ENCODE data around the gene GLO1.

GLO1 gene

DNA sequence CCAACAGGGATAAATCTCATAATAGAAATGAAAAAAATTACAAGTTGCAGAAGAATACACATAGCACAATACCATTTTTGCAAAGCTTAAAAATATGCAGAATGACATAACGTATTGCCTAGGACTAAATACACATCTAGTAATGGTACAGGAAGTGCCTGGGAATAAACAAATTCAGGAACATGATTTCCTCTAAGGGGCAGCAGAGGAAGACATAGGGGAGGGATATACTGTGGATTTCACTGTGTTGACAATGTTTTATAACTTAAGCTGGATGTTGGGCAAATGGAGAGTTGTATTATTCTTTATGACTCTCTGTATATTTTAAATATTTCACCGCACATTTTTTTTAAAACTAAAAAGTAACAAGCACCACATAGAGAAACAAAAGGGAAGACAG, 5.6 kb upstream of the GLO1 start:
- no peak for TF ChIP-seq SIN3A (IDR thresholded peaks at IDR 0.05; ENCODE audit: borderline replicate concordance, insufficient read depth, low read length)
- no peak for TF ChIP-seq POLR2AphosphoS5 (IDR thresholded peaks at IDR 0.05; ENCODE audit: low read depth, low read length)
- TF ChIP-seq, protein P1, sequence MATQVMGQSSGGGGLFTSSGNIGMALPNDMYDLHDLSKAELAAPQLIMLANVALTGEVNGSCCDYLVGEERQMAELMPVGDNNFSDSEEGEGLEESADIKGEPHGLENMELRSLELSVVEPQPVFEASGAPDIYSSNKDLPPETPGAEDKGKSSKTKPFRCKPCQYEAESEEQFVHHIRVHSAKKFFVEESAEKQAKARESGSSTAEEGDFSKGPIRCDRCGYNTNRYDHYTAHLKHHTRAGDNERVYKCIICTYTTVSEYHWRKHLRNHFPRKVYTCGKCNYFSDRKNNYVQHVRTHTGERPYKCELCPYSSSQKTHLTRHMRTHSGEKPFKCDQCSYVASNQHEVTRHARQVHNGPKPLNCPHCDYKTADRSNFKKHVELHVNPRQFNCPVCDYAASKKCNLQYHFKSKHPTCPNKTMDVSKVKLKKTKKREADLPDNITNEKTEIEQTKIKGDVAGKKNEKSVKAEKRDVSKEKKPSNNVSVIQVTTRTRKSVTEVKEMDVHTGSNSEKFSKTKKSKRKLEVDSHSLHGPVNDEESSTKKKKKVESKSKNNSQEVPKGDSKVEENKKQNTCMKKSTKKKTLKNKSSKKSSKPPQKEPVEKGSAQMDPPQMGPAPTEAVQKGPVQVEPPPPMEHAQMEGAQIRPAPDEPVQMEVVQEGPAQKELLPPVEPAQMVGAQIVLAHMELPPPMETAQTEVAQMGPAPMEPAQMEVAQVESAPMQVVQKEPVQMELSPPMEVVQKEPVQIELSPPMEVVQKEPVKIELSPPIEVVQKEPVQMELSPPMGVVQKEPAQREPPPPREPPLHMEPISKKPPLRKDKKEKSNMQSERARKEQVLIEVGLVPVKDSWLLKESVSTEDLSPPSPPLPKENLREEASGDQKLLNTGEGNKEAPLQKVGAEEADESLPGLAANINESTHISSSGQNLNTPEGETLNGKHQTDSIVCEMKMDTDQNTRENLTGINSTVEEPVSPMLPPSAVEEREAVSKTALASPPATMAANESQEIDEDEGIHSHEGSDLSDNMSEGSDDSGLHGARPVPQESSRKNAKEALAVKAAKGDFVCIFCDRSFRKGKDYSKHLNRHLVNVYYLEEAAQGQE (IDR thresholded peaks at IDR 0.05; ENCODE audit: insufficient read depth in 1 of 2, low read depth in 2 of 2, low read length in 2 of 2) = no peak
- no peak for TF ChIP-seq TAF1 (IDR thresholded peaks at IDR 0.05; ENCODE audit: borderline replicate concordance, insufficient read depth, low read length)

DNA sequence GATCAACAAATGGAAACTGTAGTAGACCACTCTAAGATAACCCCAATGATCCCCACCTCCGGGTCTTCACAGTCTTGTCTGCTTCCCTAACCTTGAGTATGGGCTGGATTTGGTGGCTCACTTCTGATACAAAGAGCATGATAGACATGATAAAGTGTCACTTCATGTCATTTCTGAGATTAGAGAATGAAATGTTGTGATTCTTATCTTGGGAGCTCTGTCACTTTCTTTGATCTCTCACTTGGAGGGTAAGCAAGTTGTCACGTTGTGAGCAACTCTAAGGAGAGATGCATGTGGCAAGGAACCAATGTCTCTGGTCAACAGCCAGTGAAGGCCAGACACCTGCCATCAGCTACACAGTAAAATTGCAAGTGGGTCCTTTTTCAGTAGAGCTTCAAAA, 3.0 kb upstream of the GLO1 start:
- TF ChIP-seq SIN3A (IDR thresholded peaks at IDR 0.05; ENCODE audit: borderline replicate concordance, insufficient read depth, low read length) = no peak
- no peak for TF ChIP-seq POLR2AphosphoS5 (IDR thresholded peaks at IDR 0.05; ENCODE audit: low read depth, low read length)
- TF ChIP-seq FOXP2 (optimal IDR thresholded peaks at IDR 0.05; ENCODE audit: borderline replicate concordance, extremely low read depth, extremely low read length, insufficient read depth) = no peak
- TF ChIP-seq, protein P1 (IDR thresholded peaks at IDR 0.05; ENCODE audit: insufficient read depth in 1 of 2, low read depth in 2 of 2, low read length in 2 of 2) = no peak
- TF ChIP-seq TAF1 (IDR thresholded peaks at IDR 0.05; ENCODE audit: borderline replicate concordance, insufficient read depth, low read length) = no peak

DNA sequence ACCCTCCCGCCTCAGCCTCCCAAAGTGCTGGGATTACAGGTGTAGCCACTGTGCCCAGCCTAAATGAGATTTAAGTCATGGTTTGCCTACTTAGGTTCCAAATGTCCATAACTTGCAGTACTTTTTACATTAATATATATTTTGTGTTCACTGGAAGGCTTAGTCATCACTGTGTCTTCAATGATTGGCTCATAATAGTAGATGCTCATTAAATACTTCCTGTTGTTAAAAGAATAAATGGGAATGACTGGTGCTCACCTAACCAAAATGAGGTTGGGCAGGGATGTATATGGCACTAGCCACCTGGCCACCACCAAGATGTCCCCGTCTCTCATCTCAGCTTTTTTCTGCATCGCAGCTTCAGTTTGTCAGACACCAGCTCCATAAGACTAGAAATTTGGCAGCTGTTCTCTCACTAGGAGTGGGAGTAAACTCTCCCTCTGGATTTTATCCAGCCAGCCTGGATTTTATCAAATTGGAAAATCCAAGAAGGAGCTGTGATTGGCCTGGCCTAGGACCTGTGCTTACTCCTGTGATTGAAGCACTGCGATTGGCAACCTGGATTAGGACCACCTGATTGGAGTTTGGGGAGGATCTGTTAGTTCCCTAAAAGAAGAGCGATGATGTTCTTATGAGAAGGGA, 1.1 kb upstream of the GLO1 start:
- TF ChIP-seq, protein P1 (IDR thresholded peaks at IDR 0.05; ENCODE audit: insufficient read depth in 1 of 2, low read depth in 2 of 2, low read length in 2 of 2) = no peak
- TF ChIP-seq TAF1 (IDR thresholded peaks at IDR 0.05; ENCODE audit: borderline replicate concordance, insufficient read depth, low read length) (no peak), FOXP2 (optimal IDR thresholded peaks at IDR 0.05; ENCODE audit: borderline replicate concordance, extremely low read depth, extremely low read length, insufficient read depth) (no peak), SIN3A (IDR thresholded peaks at IDR 0.05; ENCODE audit: borderline replicate concordance, insufficient read depth, low read length) (no peak), POLR2AphosphoS5 (IDR thresholded peaks at IDR 0.05; ENCODE audit: low read depth, low read length) (no peak)

DNA sequence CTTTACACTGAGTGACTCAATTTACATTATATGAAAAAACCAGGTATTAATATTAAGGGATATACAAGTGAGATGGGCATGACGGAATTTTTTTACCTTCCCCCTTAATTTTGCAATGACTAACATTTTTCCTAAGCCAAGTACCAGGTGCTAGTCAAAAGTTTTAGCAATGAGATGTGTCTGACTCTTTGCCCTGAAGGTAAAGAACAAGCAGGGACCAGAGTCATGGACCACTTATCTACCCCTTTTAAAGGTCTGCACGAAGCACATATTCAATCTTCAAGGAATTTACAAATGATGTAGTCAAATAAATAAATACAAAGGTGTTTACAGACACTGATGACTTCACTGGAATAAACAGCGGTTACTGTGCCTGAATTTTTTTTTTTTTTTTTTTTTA, 1.4 kb downstream of the GLO1 start:
- TF ChIP-seq SIN3A (IDR thresholded peaks at IDR 0.05; ENCODE audit: borderline replicate concordance, insufficient read depth, low read length) (no peak), POLR2AphosphoS5 (IDR thresholded peaks at IDR 0.05; ENCODE audit: low read depth, low read length) (no peak), FOXP2 (optimal IDR thresholded peaks at IDR 0.05; ENCODE audit: borderline replicate concordance, extremely low read depth, extremely low read length, insufficient read depth) (no peak), TAF1 (IDR thresholded peaks at IDR 0.05; ENCODE audit: borderline replicate concordance, insufficient read depth, low read length) (no peak)
- TF ChIP-seq, protein P1 (IDR thresholded peaks at IDR 0.05; ENCODE audit: insufficient read depth in 1 of 2, low read depth in 2 of 2, low read length in 2 of 2) = no peak

DNA sequence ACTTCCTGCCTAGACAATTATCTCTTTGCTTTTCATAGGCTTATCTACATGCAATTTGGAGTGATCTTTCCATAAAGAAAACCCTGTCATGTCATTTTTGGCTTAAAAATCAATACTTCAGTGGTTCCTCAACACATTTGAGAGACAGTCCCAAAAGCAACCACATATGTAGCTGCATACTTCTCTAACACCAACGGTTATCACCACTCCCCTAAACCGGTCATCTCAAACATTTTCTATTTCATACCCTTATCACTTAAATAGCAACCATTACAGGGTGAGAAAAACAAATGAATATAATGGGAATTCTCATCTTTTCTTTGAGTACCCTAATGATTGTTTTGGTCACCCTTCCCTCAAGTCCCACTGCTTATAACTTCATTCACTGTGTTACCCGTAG, 5.1 kb downstream of the GLO1 start:
- TF ChIP-seq FOXP2 (optimal IDR thresholded peaks at IDR 0.05; ENCODE audit: borderline replicate concordance, extremely low read depth, extremely low read length, insufficient read depth) = no peak
- TF ChIP-seq, protein P1 (IDR thresholded peaks at IDR 0.05; ENCODE audit: insufficient read depth in 1 of 2, low read depth in 2 of 2, low read length in 2 of 2) = no peak
- TF ChIP-seq POLR2AphosphoS5 (IDR thresholded peaks at IDR 0.05; ENCODE audit: low read depth, low read length) = no peak
- TF ChIP-seq TAF1 (IDR thresholded peaks at IDR 0.05; ENCODE audit: borderline replicate concordance, insufficient read depth, low read length) = no peak
- no peak for TF ChIP-seq SIN3A (IDR thresholded peaks at IDR 0.05; ENCODE audit: borderline replicate concordance, insufficient read depth, low read length)
